HEK293 (cell line): ENCODE measurements around the gene GNAZ.

ENCODE experiments used
- CTCF ChIA-PET: fragments of 350-600 bp; formaldehyde crosslinking; extraction: SDS; loops from one replicate; lab custom pipeline; 2021; ENCODE audit warnings: antibody characterized with exemption; lab: Yijun Ruan, JAX
- POLR2A ChIA-PET: fragments of 300-600 bp; formaldehyde crosslinking; extraction: SDS; loops from one replicate; lab custom pipeline; 2020; ENCODE audit warnings: antibody characterized with exemption, inconsistent platforms; lab: Yijun Ruan, JAX
- H3K27ac ChIP-seq: fragments of 200-500 bp; sonication (Bioruptor generic); 2 replicates; pipeline ENCODE4 v1.5.1; 2014; ENCODE audit warnings: low read depth, low read length, control low read depth, inconsistent platforms; ENCODE audit errors: extremely low read depth
- H3K36me3 ChIP-seq, 2 experiments: fragments of 200-500 bp in 1 of 2; sonication (Bioruptor generic) in 1 of 2; 1 replicate in 1 of 2; 2 replicates in 1 of 2; pipeline ENCODE4 v1.5.1; 2014 to 2017; ENCODE audit warnings: inconsistent platforms in 2 of 2, low read length in 2 of 2; ENCODE audit not compliant: control insufficient read depth in 2 of 2, insufficient read depth in 1 of 2
- H3K4me1 ChIP-seq: fragments of 200-500 bp; sonication (Bioruptor generic); 2 replicates; pipeline ENCODE4 v1.5.1; 2014; ENCODE audit warnings: mild to moderate bottlenecking, low read length, inconsistent platforms; ENCODE audit not compliant: control insufficient read depth, insufficient read depth
- H3K4me3 ChIP-seq: 2 replicates; pipeline ENCODE4 v1.5.1; 2011; ENCODE audit warnings: low read depth, mild to moderate bottlenecking, control low read depth, low read length, moderate library complexity
- H3K9me3 ChIP-seq: fragments of 200-500 bp; sonication (Bioruptor generic); 2 replicates; pipeline ENCODE4 v1.5.1; 2014; ENCODE audit warnings: low read depth, low read length, inconsistent platforms; ENCODE audit not compliant: control insufficient read depth, insufficient read depth
- PRDM10 ChIP-seq: fragments of 450-650 bp; formaldehyde crosslinking; IDR thresholded peaks from 2 replicates; pipeline ENCODE4 v1.5.1; 2016; ENCODE audit warnings: missing biosample characterization, missing genetic modification characterization
- SETDB1 ChIP-seq: IDR thresholded peaks from one replicate; pipeline ENCODE4 v1.6.1; 2017; ENCODE audit warnings: mild to moderate bottlenecking, low read length, moderate library complexity, mixed read lengths; ENCODE audit not compliant: insufficient read length
- WT1 ChIP-seq: fragments of 450-650 bp; formaldehyde crosslinking; IDR thresholded peaks from 2 replicates; pipeline ENCODE4 v1.5.1; 2016; ENCODE audit warnings: missing biosample characterization, missing genetic modification characterization
- ZFP41 ChIP-seq: fragments of 450-650 bp; formaldehyde crosslinking; IDR thresholded peaks from 2 replicates; pipeline ENCODE4 v1.5.1; 2016; ENCODE audit warnings: missing biosample characterization, missing genetic modification characterization, borderline replicate concordance
- ZNF19 ChIP-seq: fragments of 450-650 bp; formaldehyde crosslinking; IDR thresholded peaks from 2 replicates; pipeline ENCODE4; 2016; ENCODE audit warnings: missing biosample characterization, missing genetic modification characterization, low read depth
- ZNF311 ChIP-seq: fragments of 450-650 bp; formaldehyde crosslinking; IDR thresholded peaks from 2 replicates; pipeline ENCODE4 v1.5.1; 2017; ENCODE audit warnings: missing biosample characterization, missing genetic modification characterization, borderline replicate concordance
- ZNF398 ChIP-seq: fragments of 450-650 bp; formaldehyde crosslinking; IDR thresholded peaks from 2 replicates; pipeline ENCODE4 v1.5.1; 2017; ENCODE audit warnings: missing biosample characterization, missing genetic modification characterization
- ZNF473 ChIP-seq: fragments of 450-650 bp; formaldehyde crosslinking; IDR thresholded peaks from 2 replicates; pipeline ENCODE4 v1.5.1; 2017; ENCODE audit warnings: missing biosample characterization, missing genetic modification characterization
- ZNF488 ChIP-seq: fragments of 450-650 bp; formaldehyde crosslinking; IDR thresholded peaks from 2 replicates; pipeline ENCODE4 v1.5.1; 2016; ENCODE audit warnings: missing biosample characterization, missing genetic modification characterization
- ZNF677 ChIP-seq: fragments of 450-650 bp; IDR thresholded peaks from 2 replicates; pipeline ENCODE4 v1.5.0; 2018; ENCODE audit warnings: missing biosample characterization, mild to moderate bottlenecking, missing genetic modification characterization, moderate library complexity
- ZNF747 ChIP-seq: fragments of 450-650 bp; formaldehyde crosslinking; IDR thresholded peaks from 2 replicates; pipeline ENCODE4 v1.5.1; 2016; ENCODE audit warnings: missing biosample characterization, missing genetic modification characterization
- ZNF791 ChIP-seq: fragments of 450-650 bp; formaldehyde crosslinking; IDR thresholded peaks from 2 replicates; pipeline ENCODE4 v1.5.1; 2016; ENCODE audit warnings: missing biosample characterization, missing genetic modification characterization
- TF ChIP-seq, protein P1 (sequence below): fragments of 450-650 bp; formaldehyde crosslinking; optimal IDR thresholded peaks from 2 replicates; pipeline ENCODE3; 2016; ENCODE audit warnings: missing biosample characterization, mild to moderate bottlenecking, missing genetic modification characterization
- TF ChIP-seq, protein P2 (sequence below): fragments of 450-650 bp; formaldehyde crosslinking; IDR thresholded peaks from 2 replicates; pipeline ENCODE4 v1.5.1; 2017; ENCODE audit warnings: missing biosample characterization, missing genetic modification characterization
- TF ChIP-seq, protein P3 (sequence below): fragments of 450-650 bp; formaldehyde crosslinking; conservative IDR thresholded peaks from 2 replicates; pipeline ENCODE4 v1.5.1; 2016; ENCODE audit warnings: low read depth, missing biosample characterization, missing genetic modification characterization

The GNAZ gene

GRCh38 chr22:23118647-23119493 is 48.6 kb downstream of the GNAZ start:
- no peak for TF ChIP-seq ZNF19
- TF ChIP-seq ZNF311 (tag by site-specific recombination), result no peak
- TF ChIP-seq PRDM10, result no peak
- TF ChIP-seq, protein P1, sequence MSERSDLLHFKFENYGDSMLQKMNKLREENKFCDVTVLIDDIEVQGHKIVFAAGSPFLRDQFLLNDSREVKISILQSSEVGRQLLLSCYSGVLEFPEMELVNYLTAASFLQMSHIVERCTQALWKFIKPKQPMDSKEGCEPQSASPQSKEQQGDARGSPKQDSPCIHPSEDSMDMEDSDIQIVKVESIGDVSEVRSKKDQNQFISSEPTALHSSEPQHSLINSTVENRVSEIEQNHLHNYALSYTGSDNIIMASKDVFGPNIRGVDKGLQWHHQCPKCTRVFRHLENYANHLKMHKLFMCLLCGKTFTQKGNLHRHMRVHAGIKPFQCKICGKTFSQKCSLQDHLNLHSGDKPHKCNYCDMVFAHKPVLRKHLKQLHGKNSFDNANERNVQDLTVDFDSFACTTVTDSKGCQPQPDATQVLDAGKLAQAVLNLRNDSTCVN (tag by site-specific recombination), result no peak
- TF ChIP-seq, protein P2, sequence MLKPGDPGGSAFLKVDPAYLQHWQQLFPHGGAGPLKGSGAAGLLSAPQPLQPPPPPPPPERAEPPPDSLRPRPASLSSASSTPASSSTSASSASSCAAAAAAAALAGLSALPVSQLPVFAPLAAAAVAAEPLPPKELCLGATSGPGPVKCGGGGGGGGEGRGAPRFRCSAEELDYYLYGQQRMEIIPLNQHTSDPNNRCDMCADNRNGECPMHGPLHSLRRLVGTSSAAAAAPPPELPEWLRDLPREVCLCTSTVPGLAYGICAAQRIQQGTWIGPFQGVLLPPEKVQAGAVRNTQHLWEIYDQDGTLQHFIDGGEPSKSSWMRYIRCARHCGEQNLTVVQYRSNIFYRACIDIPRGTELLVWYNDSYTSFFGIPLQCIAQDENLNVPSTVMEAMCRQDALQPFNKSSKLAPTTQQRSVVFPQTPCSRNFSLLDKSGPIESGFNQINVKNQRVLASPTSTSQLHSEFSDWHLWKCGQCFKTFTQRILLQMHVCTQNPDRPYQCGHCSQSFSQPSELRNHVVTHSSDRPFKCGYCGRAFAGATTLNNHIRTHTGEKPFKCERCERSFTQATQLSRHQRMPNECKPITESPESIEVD (tag by site-specific recombination), result no peak
- TF ChIP-seq SETDB1, result no peak
- TF ChIP-seq ZFP41, result no peak
- TF ChIP-seq ZNF747, result no peak
- no peak for TF ChIP-seq ZNF398 (tag by site-specific recombination)
- TF ChIP-seq ZNF473 (tag by site-specific recombination), result no peak
- TF ChIP-seq ZNF677 (tag by site-specific recombination), result no peak
- no peak for TF ChIP-seq WT1 (tag by site-specific recombination)
- H3K36me3 ChIP-seq, result peaks cover 0 to 22% of the 10 kb centered on the region in 2 experiments; a peak in 1 of 3 replicates
- no peak overlapping the region for H3K4me3 ChIP-seq
- no peaks in the 10 kb centered on the region for H3K4me1 ChIP-seq
- ChIA-PET CTCF (interaction anchor here (0.6 to 11.3 kb wide), 4 partner anchors 9 to 161 kb away, joined by 4 to 304 read pairs (median 4); no protein-coding TSS in a partner anchor), POLR2A (no interaction called here)
- no peak overlapping the region for H3K27ac ChIP-seq
- H3K9me3 ChIP-seq, result no peaks in the 10 kb centered on the region

DNA sequence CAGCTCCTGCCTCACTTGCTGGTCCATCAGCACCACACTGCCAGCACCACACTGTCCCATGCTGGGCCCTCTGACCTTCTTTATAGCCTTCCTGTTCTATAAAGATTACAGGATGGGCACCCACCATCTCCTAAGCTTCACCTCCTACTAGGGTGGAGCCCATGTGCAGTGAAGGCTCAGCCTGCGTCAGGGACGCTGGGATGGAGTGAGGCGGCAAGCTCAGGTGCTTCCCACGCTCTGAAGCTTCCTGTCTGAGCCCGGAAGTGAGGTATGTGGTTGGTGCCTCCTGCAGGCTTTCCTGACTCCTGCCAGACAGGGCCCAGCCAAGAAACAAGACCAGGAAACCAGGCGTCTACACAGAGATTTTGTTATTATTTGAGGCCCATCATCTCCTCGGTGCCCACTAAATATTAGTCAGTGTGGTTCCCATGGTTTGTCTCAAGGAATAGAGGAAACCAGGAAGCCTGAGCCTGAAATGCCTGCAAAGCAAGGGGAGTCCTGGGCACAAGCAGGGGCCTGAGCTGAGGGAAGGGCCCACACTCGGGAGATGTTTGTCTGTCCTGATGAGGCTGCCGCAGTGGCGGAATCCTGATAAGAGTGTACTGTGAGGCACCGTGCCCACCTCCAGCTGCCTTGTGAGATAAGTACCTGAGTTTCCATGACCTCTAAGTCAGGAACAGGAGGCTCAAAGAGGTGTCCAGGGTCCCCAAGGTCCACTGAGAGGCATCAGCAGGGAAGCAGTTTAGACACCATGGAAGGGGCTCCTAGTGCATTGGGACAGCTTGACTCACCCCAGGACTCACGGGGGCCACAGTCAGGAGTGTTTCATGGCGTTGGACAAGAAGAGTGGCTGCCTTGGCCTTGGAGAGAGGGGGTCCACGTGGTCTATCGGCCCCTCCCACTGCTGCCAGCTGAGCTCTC is 49.4 kb downstream of the GNAZ start:
- TF ChIP-seq ZNF19 (no peak), ZNF791 (tag by site-specific recombination) (no peak), ZNF488 (tag by site-specific recombination) (no peak)
- TF ChIP-seq, protein P3, sequence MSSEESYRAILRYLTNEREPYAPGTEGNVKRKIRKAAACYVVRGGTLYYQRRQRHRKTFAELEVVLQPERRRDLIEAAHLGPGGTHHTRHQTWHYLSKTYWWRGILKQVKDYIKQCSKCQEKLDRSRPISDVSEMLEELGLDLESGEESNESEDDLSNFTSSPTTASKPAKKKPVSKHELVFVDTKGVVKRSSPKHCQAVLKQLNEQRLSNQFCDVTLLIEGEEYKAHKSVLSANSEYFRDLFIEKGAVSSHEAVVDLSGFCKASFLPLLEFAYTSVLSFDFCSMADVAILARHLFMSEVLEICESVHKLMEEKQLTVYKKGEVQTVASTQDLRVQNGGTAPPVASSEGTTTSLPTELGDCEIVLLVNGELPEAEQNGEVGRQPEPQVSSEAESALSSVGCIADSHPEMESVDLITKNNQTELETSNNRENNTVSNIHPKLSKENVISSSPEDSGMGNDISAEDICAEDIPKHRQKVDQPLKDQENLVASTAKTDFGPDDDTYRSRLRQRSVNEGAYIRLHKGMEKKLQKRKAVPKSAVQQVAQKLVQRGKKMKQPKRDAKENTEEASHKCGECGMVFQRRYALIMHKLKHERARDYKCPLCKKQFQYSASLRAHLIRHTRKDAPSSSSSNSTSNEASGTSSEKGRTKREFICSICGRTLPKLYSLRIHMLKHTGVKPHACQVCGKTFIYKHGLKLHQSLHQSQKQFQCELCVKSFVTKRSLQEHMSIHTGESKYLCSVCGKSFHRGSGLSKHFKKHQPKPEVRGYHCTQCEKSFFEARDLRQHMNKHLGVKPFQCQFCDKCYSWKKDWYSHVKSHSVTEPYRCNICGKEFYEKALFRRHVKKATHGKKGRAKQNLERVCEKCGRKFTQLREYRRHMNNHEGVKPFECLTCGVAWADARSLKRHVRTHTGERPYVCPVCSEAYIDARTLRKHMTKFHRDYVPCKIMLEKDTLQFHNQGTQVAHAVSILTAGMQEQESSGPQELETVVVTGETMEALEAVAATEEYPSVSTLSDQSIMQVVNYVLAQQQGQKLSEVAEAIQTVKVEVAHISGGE (tag by site-specific recombination), result peak; percentile 40; the same call in 1 of the 2 replicates
- TF ChIP-seq, all 188 proteins: peak for 1
- Histone ChIP-seq H3K9me3 (no peaks in the 10 kb centered on the region), H3K4me3 (no peak overlapping the region), H3K27ac (no peak overlapping the region), H3K4me1 (no peaks in the 10 kb centered on the region), H3K36me3 (peaks cover 0 to 21% of the 10 kb centered on the region in 2 experiments; a peak in 1 of 3 replicates)
- POLR2A ChIA-PET, result interaction anchor here (1.1 kb wide), 1 partner anchor 25 kb away, joined by 3 read pairs; the partner anchor contains the start of gene RAB36
- CTCF ChIA-PET, result interaction anchor here (0.7 to 11.3 kb wide), 6 partner anchors 8 to 644 kb away, joined by 3 to 304 read pairs (median 3); no protein-coding TSS in a partner anchor
